SU-DHL-6 (cell line): ENCODE measurements around the gene PHF20.
"Not testable (repeated sequence)": the region's sequence is repeated elsewhere in the genome, so short reads cannot be mapped to it uniquely, and the experiment has no call there.

Source experiments
- H2AFZ ChIP-seq: fragments of 200-600 bp; sonication (generic); 2 replicates; pipeline ENCODE4 v1.6.1; 2014; ENCODE audit warnings: low read depth, mild to moderate bottlenecking, moderate library complexity, mixed read lengths, antibody characterized with exemption, low read length; ENCODE audit not compliant: severe bottlenecking
- H3F3A ChIP-seq: fragments of 200-600 bp; shearing (Covaris generic); 2 replicates; pipeline ENCODE4 v1.6.0; 2016; ENCODE audit warnings: antibody characterized with exemption, mild to moderate bottlenecking; ENCODE audit not compliant: insufficient read depth
- H3K27ac ChIP-seq: fragments of 200-600 bp; sonication (generic); 2 replicates; pipeline ENCODE4 v1.5.1; 2016; ENCODE audit warnings: low read depth, mild to moderate bottlenecking, low read length, moderate library complexity, mixed read lengths
- H3K27me3 ChIP-seq: fragments of 200-600 bp; sonication (generic), shearing (Covaris generic); 2 replicates; pipeline ENCODE4 v1.6.0; 2014; ENCODE audit warnings: mild to moderate bottlenecking, low read length
- H3K36me3 ChIP-seq: fragments of 200-600 bp; sonication (generic); 2 replicates; pipeline ENCODE4 v1.6.1; 2014; ENCODE audit warnings: mild to moderate bottlenecking, low read length, mixed read lengths
- H3K4me2 ChIP-seq: fragments of 300-600, 200-600 bp; shearing (Covaris generic), sonication (generic); 2 replicates; pipeline ENCODE4 v1.6.0; 2014; ENCODE audit warnings: low read length, low read depth, mild to moderate bottlenecking; ENCODE audit not compliant: poor library complexity, severe bottlenecking
- H3K4me3 ChIP-seq: fragments of 200-600 bp; sonication (generic); 2 replicates; pipeline ENCODE4 v1.5.1; 2014; ENCODE audit warnings: antibody characterized with exemption, low read length, mild to moderate bottlenecking, mixed read lengths; ENCODE audit not compliant: insufficient read depth, poor library complexity, severe bottlenecking
- H3K79me2 ChIP-seq: fragments of 200-600 bp; sonication (generic); 2 replicates; pipeline ENCODE4 v1.6.1; 2014; ENCODE audit warnings: mild to moderate bottlenecking, low read length, moderate library complexity; ENCODE audit not compliant: insufficient read depth
- H3K9ac ChIP-seq: fragments of 200-600 bp; sonication (generic); 2 replicates; pipeline ENCODE4 v1.7.0; 2014; ENCODE audit warnings: mild to moderate bottlenecking, low read length
- H3K9me2 ChIP-seq: fragments of 200-600 bp; sonication (generic); replicated peaks from 2 replicates; pipeline ENCODE4 v1.6.1; 2014; ENCODE audit warnings: low read length; ENCODE audit not compliant: insufficient read depth
- H3K9me3 ChIP-seq: fragments of 200-600 bp; sonication (generic); 2 replicates; pipeline ENCODE4 v1.6.1; 2014; ENCODE audit warnings: low read length, mixed read lengths; ENCODE audit not compliant: insufficient read depth
- H4K20me1 ChIP-seq: fragments of 200-600 bp; sonication (generic); 2 replicates; pipeline ENCODE4 v1.6.1; 2014; ENCODE audit warnings: low read depth, mild to moderate bottlenecking, antibody characterized with exemption, low read length, moderate library complexity, mixed read lengths
- CTCF ChIP-seq: fragments of 200-600 bp; sonication (generic); IDR thresholded peaks from one replicate; pipeline ENCODE4 v1.5.1; 2017; ENCODE audit warnings: antibody characterized with exemption, mild to moderate bottlenecking, low read length, moderate library complexity; ENCODE audit not compliant: insufficient read depth, poor library complexity, severe bottlenecking
- EZH2phosphoT487 ChIP-seq: fragments of 200-600 bp; sonication (generic), shearing (Covaris generic); conservative IDR thresholded peaks from 2 replicates; pipeline ENCODE4 v1.6.1; 2018; ENCODE audit warnings: mild to moderate bottlenecking, antibody characterized with exemption, low read length, moderate library complexity, mixed read lengths

The PHF20 gene

GRCh38 chr20:35849706-35850105 lies 77.9 kb downstream of the PHF20 start:
- Histone ChIP-seq H3K79me2 (no peaks in the 10 kb centered on the region), H4K20me1 (no peaks in the 10 kb centered on the region), H3K4me2 (no peak overlapping the region), H3K9me2 (no peaks in the 10 kb centered on the region), H3K27ac (no peak overlapping the region), H3K9ac (no peak overlapping the region), H3F3A (no peaks in the 10 kb centered on the region), H3K4me3 (no peak overlapping the region), H3K36me3 (peaks cover 2% of the 10 kb centered on the region; the same call in 1 of the 2 replicates), H2AFZ (no peak overlapping the region), H3K27me3 (no peaks in the 10 kb centered on the region), H3K9me3 (no peaks in the 10 kb centered on the region)
- TF ChIP-seq CTCF (no peak), EZH2phosphoT487 (no peak)

- H2AFZ ChIP-seq, H3K36me3 ChIP-seq, H3K9me2 ChIP-seq, H3K27ac ChIP-seq, H3K4me2 ChIP-seq, H4K20me1 ChIP-seq, H3K9me3 ChIP-seq, H3K4me3 ChIP-seq, H3K9ac ChIP-seq, H3F3A ChIP-seq, H3K79me2 ChIP-seq, H3K27me3 ChIP-seq: not testable (repeated sequence)
Observed at GRCh38 chr20:35851659-35852058, 79.8 kb downstream of the PHF20 start.

GRCh38 chr20:35854713-35855348 lies 83.0 kb downstream of the PHF20 start:
- no peak for TF ChIP-seq CTCF
- no peak for TF ChIP-seq EZH2phosphoT487
- H3K4me2 ChIP-seq, result no peak overlapping the region
- H2AFZ ChIP-seq, result no peak overlapping the region
- no peak overlapping the region for H3K4me3 ChIP-seq
- 0 out of 2 replicates have a peak, but pooled peaks cover 4% of the 10 kb centered on the region for H3F3A ChIP-seq
- H3K9me3 ChIP-seq, result no peaks in the 10 kb centered on the region
- no peak overlapping the region for H3K9ac ChIP-seq
- H3K36me3 ChIP-seq, result peaks cover 4% of the 10 kb centered on the region; the same call in 1 of the 2 replicates
- H3K27ac ChIP-seq, result no peak overlapping the region
- no peaks in the 10 kb centered on the region for H4K20me1 ChIP-seq
- H3K27me3 ChIP-seq, result no peaks in the 10 kb centered on the region
- no peaks in the 10 kb centered on the region for H3K79me2 ChIP-seq
- no peaks in the 10 kb centered on the region for H3K9me2 ChIP-seq

GRCh38 chr20:35855641-35856040 lies 83.8 kb downstream of the PHF20 start:
- not testable (repeated sequence) for H4K20me1 ChIP-seq, H3K36me3 ChIP-seq, H3K4me3 ChIP-seq, H3K9ac ChIP-seq, H3K9me2 ChIP-seq, H3K27ac ChIP-seq, H3F3A ChIP-seq, H2AFZ ChIP-seq, H3K4me2 ChIP-seq, H3K27me3 ChIP-seq, H3K79me2 ChIP-seq, H3K9me3 ChIP-seq
